NT2/D1 (cell line): ENCODE data around the gene ACLY.

Experiments used
- YY1 ChIP-seq: IDR thresholded peaks from 2 replicates; pipeline ENCODE4 v1.6.1; 2011; ENCODE audit not compliant: insufficient read length, insufficient read depth
- ZNF274 ChIP-seq: IDR thresholded peaks from 2 replicates; pipeline ENCODE4 v1.6.1; 2011; ENCODE audit warnings: mild to moderate bottlenecking, low read depth, low read length

DNA sequence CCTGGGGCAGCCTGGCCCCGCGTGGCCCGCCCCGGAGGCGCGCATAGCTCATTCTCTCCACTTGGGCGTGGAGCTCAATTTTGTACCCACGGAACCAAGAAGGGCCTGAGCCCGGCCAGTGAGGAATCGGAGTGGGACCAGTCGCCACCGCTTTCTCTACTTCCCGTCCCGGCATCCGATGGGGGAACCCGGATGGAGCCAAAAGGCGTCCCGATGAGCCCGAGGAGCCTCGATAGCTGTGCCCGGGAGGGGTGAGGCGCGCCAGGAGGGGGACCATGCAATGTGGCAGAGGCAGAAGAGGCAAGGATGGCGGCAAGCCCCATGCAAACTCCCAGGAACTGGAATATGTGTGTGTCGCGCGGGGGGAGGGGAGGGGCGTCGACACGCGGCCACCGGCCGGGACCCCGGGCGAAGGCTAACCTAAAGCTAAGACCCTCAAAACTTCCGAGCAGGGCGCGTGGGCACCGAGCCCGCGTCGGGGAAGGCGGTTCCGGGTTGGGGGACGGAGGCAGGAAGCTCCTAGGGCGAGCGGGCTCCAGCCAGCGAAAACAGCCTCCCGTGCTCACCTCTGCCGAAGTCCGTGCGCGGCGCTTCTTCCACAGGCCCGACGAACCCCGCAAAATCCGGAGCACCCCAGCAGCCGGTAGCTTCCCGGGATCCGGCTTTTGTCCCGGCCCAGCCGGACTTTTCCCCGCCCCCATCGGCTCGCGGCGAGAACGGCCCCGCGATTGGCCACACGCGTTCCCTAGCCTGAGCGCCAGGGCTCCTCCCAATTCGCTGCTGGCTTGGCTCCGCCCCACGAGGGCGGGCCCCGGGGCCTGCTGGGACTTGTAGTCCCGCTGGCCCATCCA is at the start of gene ACLY:
- TF ChIP-seq ZNF274 = no peak
- TF ChIP-seq YY1 = no peak
